Measurements from ENCODE around the gene SHOX.
"Not testable (repeated sequence)": the region's sequence is repeated elsewhere in the genome, so short reads cannot be mapped to it uniquely, and the experiment has no call there.

The SHOX gene

DNA sequence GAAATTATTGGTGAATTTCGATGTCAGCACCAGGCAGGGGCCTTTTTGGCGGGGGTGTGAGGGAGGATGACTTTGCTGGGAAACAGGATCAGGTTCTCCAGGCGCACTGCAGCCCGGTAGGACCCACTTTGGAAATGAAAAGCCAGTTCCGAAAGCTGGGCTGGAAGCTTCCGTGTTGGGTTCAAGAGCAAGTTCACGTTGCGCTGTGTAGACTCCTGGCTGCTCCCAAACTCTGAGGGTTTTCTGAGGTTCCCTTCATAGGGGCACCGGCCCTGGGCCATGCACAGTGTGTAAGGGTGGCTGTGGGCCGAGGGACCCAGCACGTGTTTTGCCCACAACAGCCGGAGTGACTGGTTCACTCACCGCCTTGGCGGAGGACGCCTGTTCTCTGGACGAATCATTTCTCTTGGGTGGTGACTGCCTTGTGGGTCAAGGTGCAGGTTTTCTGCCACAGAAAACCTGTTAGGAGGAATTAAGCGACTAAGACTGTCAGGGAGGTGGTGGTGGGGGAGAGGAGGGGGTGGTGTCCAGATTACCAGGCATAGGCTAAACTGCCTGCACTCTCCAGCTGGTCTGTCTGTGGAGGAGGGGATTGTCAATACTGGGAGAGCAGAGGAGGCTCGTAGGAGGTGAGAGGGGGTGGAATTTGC, 8.0 kb downstream of the SHOX start:
- no peak for DNase-seq

GRCh38 chrX:639151-639550, 8.6 kb downstream of the SHOX start:
- DNase-seq, result no peak

DNA sequence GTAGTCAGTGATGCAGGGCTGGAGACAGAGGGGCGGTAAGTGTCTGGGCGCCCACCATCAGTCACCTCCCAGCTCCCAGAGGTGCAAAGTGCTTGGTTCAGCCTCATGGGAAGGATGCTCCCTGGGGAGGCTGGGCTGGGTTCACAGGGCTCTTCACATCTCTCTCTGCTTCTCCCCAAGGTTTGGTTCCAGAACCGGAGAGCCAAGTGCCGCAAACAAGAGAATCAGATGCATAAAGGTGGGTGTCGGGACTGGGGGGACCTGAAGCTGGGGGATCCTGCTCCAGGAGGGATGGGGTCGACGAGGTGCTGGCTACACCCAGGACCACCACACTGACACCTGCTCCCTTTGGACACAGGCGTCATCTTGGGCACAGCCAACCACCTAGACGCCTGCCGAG, 10.1 kb downstream of the SHOX start:
- no peak for DNase-seq

DNA sequence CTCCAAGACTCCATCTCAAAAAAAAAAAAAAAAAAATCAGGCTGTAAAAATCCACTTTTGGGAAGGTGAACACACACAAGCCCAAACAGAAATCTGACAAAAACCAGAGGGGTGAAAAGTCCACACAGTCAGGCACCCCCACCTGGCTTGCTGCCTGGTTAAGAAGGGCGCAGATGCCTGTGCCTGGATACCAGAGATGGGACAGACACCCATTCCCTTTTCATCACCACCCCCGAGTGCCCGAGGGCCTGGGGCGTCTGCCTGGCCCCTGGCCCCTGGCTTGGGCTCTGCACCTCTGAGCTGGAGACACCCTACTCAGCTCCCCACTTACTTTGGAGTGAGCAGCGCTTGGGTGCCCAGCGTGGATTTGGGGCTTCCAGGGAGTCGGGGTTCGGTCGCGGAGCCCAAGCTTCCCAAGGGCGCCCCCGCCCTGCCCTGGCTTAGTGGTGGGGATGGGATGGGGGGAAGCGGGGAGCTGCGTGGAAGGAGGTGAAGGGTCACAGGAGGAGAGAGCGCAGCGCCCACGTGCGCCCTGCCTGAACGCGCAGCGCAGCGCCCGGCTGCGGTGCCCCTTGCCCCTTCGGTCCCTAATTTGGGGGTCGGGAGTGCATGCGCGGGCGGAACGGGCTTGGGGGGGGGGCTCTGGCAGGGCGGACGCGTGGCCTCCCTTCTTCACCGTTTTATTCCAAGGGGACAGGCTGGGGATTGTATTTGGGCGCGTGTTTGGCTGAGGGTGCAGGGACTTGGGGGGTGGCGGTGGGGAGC, 11.3 kb downstream of the SHOX start:
- DNase-seq, result no peak

DNA sequence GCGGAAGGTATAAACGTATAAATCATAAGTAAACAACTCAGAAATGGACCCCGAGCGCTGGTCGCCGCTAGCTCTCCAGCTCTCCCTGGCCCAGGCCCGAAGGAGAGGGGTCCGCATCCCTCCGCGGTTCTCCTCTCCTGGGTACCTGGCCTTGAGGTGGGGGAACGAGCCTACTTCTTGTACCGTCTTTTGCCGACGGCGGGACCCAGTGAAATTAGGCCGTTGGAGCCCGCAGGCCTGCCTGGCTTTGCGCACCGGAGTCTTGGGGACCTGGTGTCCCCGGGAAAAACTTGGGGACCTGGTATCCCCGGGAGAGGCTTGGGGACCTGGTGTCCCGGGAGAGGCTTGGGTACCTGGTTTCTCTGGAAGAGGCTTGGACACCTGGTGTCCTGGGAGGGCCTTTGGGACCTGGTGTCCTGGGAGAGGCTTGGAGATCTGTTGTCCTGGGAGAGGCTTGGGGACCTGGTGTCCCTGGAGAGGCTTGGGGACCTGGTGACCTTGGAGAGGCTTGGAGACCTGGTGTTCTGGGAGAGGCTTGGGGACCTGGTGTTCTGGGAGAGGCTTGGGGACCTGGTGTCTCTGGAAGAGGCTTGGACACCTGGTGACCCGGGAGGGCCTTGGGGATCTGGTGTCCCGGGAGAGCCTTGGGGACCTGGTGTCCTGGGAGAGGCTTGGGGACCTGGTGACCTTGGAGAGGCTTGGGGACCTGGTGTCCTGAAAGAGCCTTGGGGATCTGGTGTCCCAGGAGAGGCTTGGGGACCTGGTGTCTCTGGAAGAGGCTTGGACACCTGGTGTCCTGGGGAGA, 12.0 kb downstream of the SHOX start:
- no peak for DNase-seq

- DNase-seq, result no peak
Observed at GRCh38 chrX:643241-643595, 12.6 kb downstream of the SHOX start.

- no peak for DNase-seq
Observed at GRCh38 chrX:643911-644303, 13.3 kb downstream of the SHOX start.

DNA sequence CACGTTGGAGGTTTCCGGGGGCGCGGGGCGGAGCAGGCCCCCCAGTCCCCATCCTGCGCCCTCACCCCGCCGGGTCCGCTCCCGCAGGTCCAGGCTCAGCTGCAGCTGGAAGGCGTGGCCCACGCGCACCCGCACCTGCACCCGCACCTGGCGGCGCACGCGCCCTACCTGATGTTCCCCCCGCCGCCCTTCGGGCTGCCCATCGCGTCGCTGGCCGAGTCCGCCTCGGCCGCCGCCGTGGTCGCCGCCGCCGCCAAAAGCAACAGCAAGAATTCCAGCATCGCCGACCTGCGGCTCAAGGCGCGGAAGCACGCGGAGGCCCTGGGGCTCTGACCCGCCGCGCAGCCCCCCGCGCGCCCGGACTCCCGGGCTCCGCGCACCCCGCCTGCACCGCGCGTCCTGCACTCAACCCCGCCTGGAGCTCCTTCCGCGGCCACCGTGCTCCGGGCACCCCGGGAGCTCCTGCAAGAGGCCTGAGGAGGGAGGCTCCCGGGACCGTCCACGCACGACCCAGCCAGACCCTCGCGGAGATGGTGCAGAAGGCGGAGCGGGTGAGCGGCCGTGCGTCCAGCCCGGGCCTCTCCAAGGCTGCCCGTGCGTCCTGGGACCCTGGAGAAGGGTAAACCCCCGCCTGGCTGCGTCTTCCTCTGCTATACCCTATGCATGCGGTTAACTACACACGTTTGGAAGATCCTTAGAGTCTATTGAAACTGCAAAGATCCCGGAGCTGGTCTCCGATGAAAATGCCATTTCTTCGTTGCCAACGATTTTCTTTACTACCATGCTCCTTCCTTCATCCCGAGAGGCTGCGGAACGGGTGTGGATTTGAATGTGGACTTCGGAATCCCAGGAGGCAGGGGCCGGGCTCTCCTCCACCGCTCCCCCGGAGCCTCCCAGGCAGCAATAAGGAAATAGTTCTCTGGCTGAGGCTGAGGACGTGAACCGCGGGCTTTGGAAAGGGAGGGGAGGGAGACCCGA, 14.0 kb downstream of the SHOX start:
- no peak for DNase-seq

DNA sequence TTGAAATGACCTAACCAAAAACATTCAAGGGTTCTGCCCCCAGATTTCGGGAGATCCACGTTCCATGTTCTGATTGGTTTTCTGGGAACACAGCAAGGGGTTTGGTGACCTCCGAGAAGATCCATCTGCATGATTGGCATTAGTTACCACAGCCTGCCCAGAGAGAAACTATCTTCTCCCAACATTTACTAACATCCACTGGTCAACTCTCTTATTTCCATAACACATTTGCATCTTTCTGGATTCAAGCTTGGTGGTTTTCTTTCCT, 15.6 kb downstream of the SHOX start:
- no peak for DNase-seq

DNA sequence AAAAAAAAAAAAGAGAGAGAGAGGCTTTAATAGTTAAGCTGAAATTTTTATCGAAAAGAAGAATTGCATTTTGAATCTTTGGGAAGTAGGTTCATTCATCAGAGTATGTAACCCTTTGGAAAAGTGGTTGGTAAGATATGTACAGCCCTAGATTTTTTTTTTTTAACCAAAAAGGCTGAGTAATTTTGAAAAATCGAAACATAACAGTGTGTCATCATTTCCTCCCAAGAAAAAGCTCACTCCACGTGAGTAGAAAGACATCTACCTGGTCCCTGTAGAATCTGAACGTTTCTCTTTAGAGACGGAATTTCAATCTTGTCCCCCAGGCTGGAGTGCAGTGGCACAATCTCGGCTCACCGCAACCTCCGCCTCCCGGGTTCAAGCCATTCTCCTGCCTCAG, 16.2 kb downstream of the SHOX start:
- DNase-seq, result no peak

DNA sequence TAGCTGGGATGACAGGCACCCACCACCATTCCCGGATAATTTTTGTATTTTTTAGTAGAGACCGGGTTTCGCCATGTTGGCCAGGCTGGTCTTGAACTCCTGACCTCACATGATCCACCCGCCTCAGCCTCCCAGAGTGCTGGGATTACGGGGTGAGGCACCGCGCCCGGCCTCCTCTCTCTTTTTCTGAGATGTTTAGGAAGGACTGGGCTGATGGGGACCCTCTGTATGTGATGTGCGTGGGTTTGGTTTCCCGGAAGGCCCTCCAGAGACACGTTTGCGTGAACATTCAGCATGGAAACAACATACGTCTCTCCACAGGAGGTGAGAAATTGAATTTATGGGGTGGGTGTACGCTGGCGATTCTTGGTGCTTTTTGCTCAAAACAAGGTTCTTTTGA, 18.6 kb downstream of the SHOX start:
- DNase-seq, result no peak

DNA sequence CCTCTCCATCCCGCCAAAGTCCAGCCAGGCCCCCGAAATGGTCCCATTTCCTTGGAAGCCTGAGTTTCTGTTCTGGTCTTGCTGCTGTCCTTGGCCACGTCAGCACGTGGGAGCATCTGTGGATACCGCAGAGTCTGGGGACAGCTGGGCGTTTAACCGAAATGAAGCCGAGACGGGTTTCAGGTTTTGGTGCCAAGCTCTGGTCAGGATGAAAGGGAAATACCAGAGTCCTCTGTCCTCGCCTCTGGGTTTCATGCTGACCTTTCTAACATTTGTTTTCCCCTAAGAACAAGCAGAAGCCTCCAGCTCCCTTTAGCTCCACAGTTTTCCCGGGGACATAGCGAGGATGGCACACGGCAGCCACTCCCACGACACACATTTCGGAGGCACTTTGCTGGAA, 19.7 kb downstream of the SHOX start:
- DNase-seq, result no peak

GRCh38 chrX:650811-651210, 20.2 kb downstream of the SHOX start:
- no peak for DNase-seq

DNA sequence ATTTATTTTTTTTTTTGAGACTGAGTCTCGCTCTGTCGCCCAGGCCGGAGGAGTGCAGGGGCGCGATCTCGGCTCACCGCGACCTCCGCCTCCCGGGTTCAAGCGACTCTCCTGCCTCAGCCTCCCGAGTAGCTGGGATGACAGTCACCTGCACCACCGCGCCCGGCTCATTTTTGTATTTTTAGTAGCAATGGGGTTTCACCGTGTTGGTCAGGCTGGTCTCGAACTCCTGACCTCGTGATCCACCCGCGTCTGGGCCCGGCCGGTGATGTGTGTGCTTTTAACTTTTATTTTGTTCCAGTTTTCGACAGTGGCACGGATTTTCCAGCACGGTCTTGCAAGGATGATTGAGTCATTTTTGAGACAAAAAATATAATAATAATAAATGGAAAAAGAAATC, 21.3 kb downstream of the SHOX start:
- not testable (repeated sequence) for DNase-seq

DNA sequence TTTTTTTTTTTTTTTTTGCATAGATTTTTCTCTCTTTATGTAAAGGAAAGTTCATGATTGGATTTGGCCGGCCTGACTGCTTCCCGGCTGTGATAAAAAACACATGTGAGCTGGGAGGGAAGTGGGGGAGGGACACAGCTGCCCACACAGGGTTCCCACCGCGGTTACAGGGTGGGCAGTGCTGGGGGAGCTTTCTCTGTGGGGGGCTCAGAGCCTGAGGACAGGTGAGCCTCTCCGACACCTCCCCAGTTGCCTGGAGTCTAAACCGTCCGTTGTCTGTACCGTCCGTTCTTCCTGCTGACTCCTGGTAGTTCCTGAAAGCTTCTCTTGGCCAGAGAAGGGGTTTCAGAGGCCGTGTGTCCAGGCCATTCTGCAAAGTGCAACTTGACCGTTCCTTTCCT, 21.8 kb downstream of the SHOX start:
- no peak for DNase-seq

DNA sequence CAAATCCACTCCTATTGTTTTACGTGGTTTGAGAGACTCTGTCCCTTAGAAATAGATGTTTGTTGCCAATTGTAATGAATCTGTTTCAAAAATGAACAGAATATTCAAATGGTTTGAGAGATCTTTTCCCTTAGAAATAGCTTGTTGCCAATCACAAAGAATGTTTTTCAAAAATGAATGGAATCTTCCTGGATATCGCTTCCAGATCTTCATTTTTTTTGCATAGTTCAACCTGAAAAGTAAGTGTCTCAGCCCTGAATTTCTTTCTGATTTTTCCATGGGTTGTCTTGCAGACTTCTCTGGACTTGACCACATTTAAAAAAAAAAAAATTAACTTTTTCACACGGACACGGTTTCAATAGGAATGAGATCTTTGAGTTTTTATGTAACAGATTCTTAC, 22.7 kb downstream of the SHOX start:
- DNase-seq, result no peak

GRCh38 chrX:661154-661553, 30.6 kb downstream of the SHOX start:
- no peak for DNase-seq

- no peak for DNase-seq
Observed at GRCh38 chrX:662126-662525, 31.5 kb downstream of the SHOX start.

DNA sequence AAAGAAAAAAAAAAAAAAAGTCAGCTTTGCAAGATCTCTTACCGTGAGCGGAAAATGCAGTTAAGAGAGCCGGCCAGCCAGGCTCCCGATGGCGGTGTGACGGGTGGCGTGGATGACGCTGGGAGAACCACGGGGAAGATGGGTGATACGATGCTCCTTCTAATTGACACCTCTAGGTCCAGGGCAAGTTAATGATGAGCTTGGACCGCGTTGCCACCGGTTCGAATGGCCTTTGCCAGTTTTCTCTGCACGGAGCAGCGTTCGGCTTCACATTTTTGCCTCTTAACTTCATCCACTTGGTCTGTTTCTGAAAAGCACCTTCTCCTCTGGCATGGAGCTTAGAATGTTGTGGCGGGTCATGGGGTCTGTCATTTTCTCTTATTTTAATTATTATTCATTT, 33.2 kb downstream of the SHOX start:
- no peak for DNase-seq

- DNase-seq, result no peak
Observed at GRCh38 chrX:666762-667720, 36.5 kb downstream of the SHOX start.

GRCh38 chrX:670645-671044, 40.1 kb downstream of the SHOX start:
- no peak for DNase-seq

GRCh38 chrX:672931-673330, 42.3 kb downstream of the SHOX start:
- DNase-seq, result no peak
